Liver (tissue), 9 donors: ENCODE data around the gene CLASP2. TPM values are rescaled to one million over a fixed set of nuclear protein-coding genes. Genes with fewer than 3 reads are reported as not detected.

Experiments used
- DNase-seq: peaks from one replicate; pipeline ENCODE4 v3.0.0-alpha.2; 2017; ENCODE audit warnings: low spot score
- H3K27ac ChIP-seq, 2 donors: one replicate each; pipeline ENCODE4 v1.7.0; 2013; ENCODE audit warnings: inconsistent platforms in 2 of 2, low read length in 2 of 2, control low read depth in 1 of 2, low read depth in 1 of 2, mild to moderate bottlenecking in 1 of 2
- H3K27me3 ChIP-seq, 4 donors: one replicate each; pipeline versions ENCODE4 v1.6.1 to v1.7.0; 2013; ENCODE audit warnings: low read length in 3 of 4, inconsistent platforms in 1 of 4, mild to moderate bottlenecking in 1 of 4, moderate library complexity in 1 of 4; ENCODE audit not compliant: control insufficient read depth in 4 of 4, insufficient read depth in 4 of 4
- H3K36me3 ChIP-seq, 4 donors: one replicate each; pipeline versions ENCODE4 v1.6.1 to v1.7.0; 2013; ENCODE audit warnings: low read length in 3 of 4, mild to moderate bottlenecking in 3 of 4, low read depth in 1 of 4, moderate library complexity in 1 of 4; ENCODE audit not compliant: control insufficient read depth in 4 of 4, insufficient read depth in 3 of 4
- H3K4me1 ChIP-seq, 4 donors: one replicate each; pipeline versions ENCODE4 v1.6.1 to v1.7.0; 2013; ENCODE audit warnings: low read length in 3 of 4, mild to moderate bottlenecking in 3 of 4, moderate library complexity in 1 of 4; ENCODE audit not compliant: control insufficient read depth in 4 of 4, insufficient read depth in 4 of 4
- H3K4me3 ChIP-seq, 3 donors: one replicate each; pipeline versions ENCODE4 v1.6.1 to v1.7.0; 2013; ENCODE audit warnings: low read length in 3 of 3, control low read depth in 1 of 3, low read depth in 1 of 3, mild to moderate bottlenecking in 1 of 3
- H3K9ac ChIP-seq, 2 donors: one replicate each; pipeline ENCODE4 v1.7.0; 2013; ENCODE audit warnings: low read length in 2 of 2, mild to moderate bottlenecking in 2 of 2, moderate library complexity in 2 of 2, control low read depth in 1 of 2, low read depth in 1 of 2
- H3K9me3 ChIP-seq, 4 donors: one replicate each; pipeline versions ENCODE4 v1.6.1 to v1.7.0; 2013; ENCODE audit warnings: low read length in 3 of 4; ENCODE audit not compliant: control insufficient read depth in 4 of 4
- ATF3 ChIP-seq: IDR thresholded peaks from 2 replicates; pipeline ENCODE4 v1.6.1; 2016; ENCODE audit warnings: antibody characterized with exemption
- CTCF ChIP-seq: fragments of 150-350 bp; IDR thresholded peaks from 2 replicates; pipeline ENCODE4 v1.5.1; 2017; ENCODE audit warnings: improper control_type of control experiment, low read depth, low read length; ENCODE audit not compliant: missing input control
- EGR1 ChIP-seq, 2 donors: IDR thresholded peaks; 2 replicates each; pipeline ENCODE4 v1.6.1; 2016 to 2018; ENCODE audit warnings: antibody characterized with exemption in 2 of 2, low read depth in 2 of 2
- FOXA1 ChIP-seq: IDR thresholded peaks from 2 replicates; pipeline ENCODE4 v1.6.1; 2016; ENCODE audit warnings: antibody characterized with exemption
- FOXA2 ChIP-seq: IDR thresholded peaks from 2 replicates; pipeline ENCODE4 v1.6.1; 2016; ENCODE audit warnings: antibody characterized with exemption
- GABPA ChIP-seq, 2 donors: IDR thresholded peaks in 1 of 2; conservative IDR thresholded peaks in 1 of 2; 2 replicates each; pipeline ENCODE4 v1.6.1; 2016; ENCODE audit warnings: antibody characterized with exemption in 2 of 2, mild to moderate bottlenecking in 1 of 2, moderate library complexity in 1 of 2
- HNF4A ChIP-seq, 2 donors: conservative IDR thresholded peaks; 2 replicates each; pipeline ENCODE4 v1.6.1; 2016; ENCODE audit warnings: antibody characterized with exemption in 2 of 2, mild to moderate bottlenecking in 2 of 2
- MAX ChIP-seq: IDR thresholded peaks from 2 replicates; pipeline ENCODE4 v1.6.1; 2016; ENCODE audit warnings: antibody characterized with exemption
- NR2F2 ChIP-seq: IDR thresholded peaks from 2 replicates; pipeline ENCODE4 v1.6.1; 2016; ENCODE audit warnings: antibody characterized with exemption
- RAD21 ChIP-seq, 2 donors: IDR thresholded peaks; 2 replicates each; pipeline ENCODE4 v1.6.1; 2016; ENCODE audit warnings: antibody characterized with exemption in 2 of 2, mild to moderate bottlenecking in 2 of 2
- REST ChIP-seq: IDR thresholded peaks from 2 replicates; pipeline ENCODE4 v1.6.1; 2016; ENCODE audit warnings: antibody characterized with exemption, mild to moderate bottlenecking
- RXRA ChIP-seq, 2 donors: IDR thresholded peaks; 2 replicates each; pipeline ENCODE4 v1.6.1; 2017 to 2018; ENCODE audit warnings: antibody characterized with exemption in 2 of 2, mild to moderate bottlenecking in 1 of 2
- SP1 ChIP-seq: IDR thresholded peaks from 2 replicates; pipeline ENCODE4 v1.6.1; 2018; ENCODE audit warnings: antibody characterized with exemption, mild to moderate bottlenecking
- YY1 ChIP-seq: IDR thresholded peaks from 2 replicates; pipeline ENCODE4 v1.6.1; 2016; ENCODE audit warnings: antibody characterized with exemption, mild to moderate bottlenecking
- ZBTB33 ChIP-seq: IDR thresholded peaks from 2 replicates; pipeline ENCODE4 v1.6.1; 2016; ENCODE audit warnings: antibody characterized with exemption
- WGBS: extraction: QIAGEN DNeasy Blood & Tissue Kit; methylation state at CpG from one replicate; pipeline ENCODE4 v1.1.7; 2013; 5-methylcytosine and 5-hydroxymethylcytosine counted together
- polyA plus RNA-seq, 2 donors: library from polyadenylated mRNA; stranded (reverse) in 1 of 2; unstranded in 1 of 2; fragments of 200-250 nt in 1 of 2; fragments of >200 nt in 1 of 2; fragmentation: Nextera tagmentation in 1 of 2; extraction: Ambion mirVana in 1 of 2; gene quantifications; one replicate each; pipeline versions ENCODE4 v1.2.1 to v1.2.3, GENCODE V29; 2013 to 2015
- total RNA-seq, 2 donors: library from RNA; depleted of rRNA; stranded (reverse); fragments of >200 nt; gene quantifications; one replicate each; pipeline ENCODE4 v1.2.3, GENCODE V29; 2014
- donor health status: healthy.
- donor health status: healthy.
- donor health status: healthy.
- donor health status: healthy.
- donor health status: healthy.

The CLASP2 gene
- total and polyA plus RNA-seq, 4 donors, result 3.7 to 27.6 (median 17.3) TPM

GRCh38 chr3:33722191-33722590 is 4.1 kb upstream of the CLASP2 start:
- H3K9me3 ChIP-seq, result no peaks in the 10 kb centered on the region
- peaks cover 0 to 5% (median under 1%) of the 10 kb centered on the region in 4 donors for H3K4me1 ChIP-seq
- H3K27ac ChIP-seq, result no peak overlapping the region
- no peak for TF ChIP-seq FOXA1
- TF ChIP-seq EGR1 (IDR thresholded peaks at IDR 0.05; ENCODE audit: low read depth in 2 of 2), result no peak
- TF ChIP-seq RXRA (IDR thresholded peaks at IDR 0.05), result no peak
- no peak for TF ChIP-seq ATF3
- no peak for TF ChIP-seq NR2F2
- no peak for TF ChIP-seq SP1
- no peak for TF ChIP-seq HNF4A (conservative IDR thresholded peaks at IDR 0.05)
- TF ChIP-seq FOXA2, result no peak
- TF ChIP-seq MAX, result no peak
- no peak for TF ChIP-seq YY1
- no peak for TF ChIP-seq ZBTB33
- H3K36me3 ChIP-seq, result no peaks in the 10 kb centered on the region
- no peaks in the 10 kb centered on the region for H3K27me3 ChIP-seq
- 82% methylated on average over 1 of the region's 1 CpG for WGBS
- DNase-seq, result no peak
- no peak overlapping the region for H3K9ac ChIP-seq
- no peak overlapping the region for H3K4me3 ChIP-seq

- Histone ChIP-seq H3K4me1 (peaks cover 0 to 20% (median 12%) of the 10 kb centered on the region in 4 donors), H3K27ac (peak overlapping the region; percentile 77 to 98), H3K9me3 (no peaks in the 10 kb centered on the region), H3K9ac (peak overlapping the region; percentile 77 to 98), H3K27me3 (no peaks in the 10 kb centered on the region), H3K36me3 (no peaks in the 10 kb centered on the region), H3K4me3 (peak overlapping the region; percentile 86 to 96 (median 93))
- TF ChIP-seq YY1, result no peak
- no peak for TF ChIP-seq GABPA (IDR thresholded peaks at IDR 0.05 in 1 of 2, conservative IDR thresholded peaks at IDR 0.05 in 1 of 2)
- no peak for TF ChIP-seq MAX
- no peak for TF ChIP-seq REST
- no peak for TF ChIP-seq RXRA (IDR thresholded peaks at IDR 0.05)
- no peak for TF ChIP-seq RAD21 (IDR thresholded peaks at IDR 0.05)
- no peak for TF ChIP-seq ATF3
- no peak for TF ChIP-seq CTCF
- no peak for TF ChIP-seq HNF4A (conservative IDR thresholded peaks at IDR 0.05)
- no peak for TF ChIP-seq FOXA2
- no peak for TF ChIP-seq SP1
- no peak for DNase-seq
- 1% methylated on average over 7 of the region's 7 CpGs for WGBS
Observed at GRCh38 chr3:33718595-33718907, 497 bp upstream of the CLASP2 start.
